Left forelimb (tissue), 1 donor: ENCODE results near the gene TIPRL.
"Not testable (repeated sequence)": the region's sequence is repeated elsewhere in the genome, so short reads cannot be mapped to it uniquely, and the experiment has no call there.

Experiments
- DNase-seq: peaks from one replicate; pipeline ENCODE4 v3.0.0-alpha.2; 2018; ENCODE audit warnings: low spot score

The TIPRL gene

GRCh38 chr1:168159251-168159650 is 19.5 kb upstream of the TIPRL start:
- DNase-seq, result no peak

GRCh38 chr1:168159979-168160378 is 18.8 kb upstream of the TIPRL start:
- DNase-seq, result no peak

- no peak for DNase-seq
Observed at GRCh38 chr1:168161459-168161858, 17.3 kb upstream of the TIPRL start.

GRCh38 chr1:168163670-168164069 is 15.1 kb upstream of the TIPRL start:
- DNase-seq, result no peak

- DNase-seq, result no peak
Observed at GRCh38 chr1:168164771-168165170, 14.0 kb upstream of the TIPRL start.

- DNase-seq, result no peak
Observed at GRCh38 chr1:168167806-168168205, 11.0 kb upstream of the TIPRL start.

GRCh38 chr1:168170564-168171508 is 7.9 kb upstream of the TIPRL start:
- DNase-seq, result no peak

GRCh38 chr1:168172250-168172915 is 6.4 kb upstream of the TIPRL start:
- no peak for DNase-seq

GRCh38 chr1:168178227-168178637 is 530 bp upstream of the TIPRL start:
- DNase-seq, result no peak

- DNase-seq, result no peak
Observed at GRCh38 chr1:168179438-168180147, 831 bp downstream of the TIPRL start.

- no peak for DNase-seq
Observed at GRCh38 chr1:168180148-168180524, 1.4 kb downstream of the TIPRL start.

- DNase-seq, result not testable (repeated sequence)
Observed at GRCh38 chr1:168181063-168181720, 2.4 kb downstream of the TIPRL start.

GRCh38 chr1:168187177-168187576 is 8.4 kb downstream of the TIPRL start:
- DNase-seq, result no peak

- no peak for DNase-seq
Observed at GRCh38 chr1:168190403-168190802, 11.6 kb downstream of the TIPRL start.

- no peak for DNase-seq
Observed at GRCh38 chr1:168195199-168196135, 16.7 kb downstream of the TIPRL start.

GRCh38 chr1:168199056-168199455 is 20.3 kb downstream of the TIPRL start:
- no peak for DNase-seq

- DNase-seq, result no peak
Observed at GRCh38 chr1:168202941-168203654, 24.3 kb downstream of the TIPRL start.

GRCh38 chr1:168206111-168206510 is 27.3 kb downstream of the TIPRL start:
- DNase-seq, result no peak

- not testable (repeated sequence) for DNase-seq
Observed at GRCh38 chr1:168207673-168208072, 28.9 kb downstream of the TIPRL start.

- DNase-seq, result no peak
Observed at GRCh38 chr1:168210312-168210711, 31.6 kb downstream of the TIPRL start.
